ENCODE data around the gene NOTCH1.

DNA sequence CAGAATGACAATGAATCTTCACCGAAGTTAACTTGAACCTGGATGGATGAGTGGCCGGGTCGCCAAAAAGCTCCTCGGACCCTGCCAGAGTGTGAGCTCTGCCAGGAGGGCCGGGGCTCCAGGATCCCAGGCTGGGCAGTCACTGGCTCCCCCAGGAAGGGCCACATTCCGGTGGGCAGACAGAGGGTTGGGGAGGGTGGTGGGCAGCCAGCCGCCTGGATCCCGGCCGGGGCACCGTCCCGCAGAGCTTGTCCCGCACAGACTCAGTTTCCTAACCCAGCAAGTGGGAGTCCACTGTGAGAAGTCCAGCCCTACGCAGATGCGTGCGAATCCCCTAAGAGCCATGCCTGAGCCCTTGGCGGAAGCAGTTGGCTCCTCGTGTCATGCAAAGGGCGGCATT, 10.3 kb upstream of the NOTCH1 start:
- TF ChIP-seq POLR2AphosphoS5 (IDR thresholded peaks at IDR 0.05; ENCODE audit: low read depth, low read length), result no peak
- TF ChIP-seq REST (IDR thresholded peaks at IDR 0.05; ENCODE audit: insufficient read depth in 1 of 2, low read depth in 2 of 2, low read length in 2 of 2), result no peak
- TF ChIP-seq TAF1 (IDR thresholded peaks at IDR 0.05; ENCODE audit: borderline replicate concordance, insufficient read depth, low read length), result no peak
